Glutamatergic neuron (in vitro differentiated cells): ENCODE data around the gene PNMA1. TPM values are rescaled to one million over a fixed set of nuclear protein-coding genes. Genes with fewer than 3 reads are reported as not detected.

ENCODE experiments used
- DNase-seq: peaks from one replicate; pipeline ENCODE4 v3.0.0; 2022
- H3K27ac Mint-ChIP-seq: one replicate; pipeline ENCODE4 v1.8.0; 2020; ENCODE audit warnings: mild to moderate bottlenecking, mixed read lengths, inconsistent platforms; ENCODE audit not compliant: unreplicated experiment
- H3K27me3 Mint-ChIP-seq: one replicate; pipeline ENCODE4 v1.8.0; 2020; ENCODE audit warnings: mild to moderate bottlenecking, moderate library complexity, mixed read lengths, inconsistent platforms; ENCODE audit not compliant: unreplicated experiment
- H3K36me3 Mint-ChIP-seq: one replicate; pipeline ENCODE4 v1.8.0; 2020; ENCODE audit warnings: mild to moderate bottlenecking, mixed read lengths, inconsistent platforms; ENCODE audit not compliant: unreplicated experiment
- H3K4me1 Mint-ChIP-seq: one replicate; pipeline ENCODE4 v1.8.0; 2020; ENCODE audit warnings: mild to moderate bottlenecking, low read depth, mixed read lengths, inconsistent platforms; ENCODE audit not compliant: unreplicated experiment
- H3K4me3 Mint-ChIP-seq: one replicate; pipeline ENCODE4 v1.8.0; 2020; ENCODE audit warnings: mild to moderate bottlenecking, mixed read lengths, inconsistent platforms; ENCODE audit not compliant: unreplicated experiment
- H3K9me3 Mint-ChIP-seq: one replicate; pipeline ENCODE4 v1.8.0; 2020; ENCODE audit warnings: mild to moderate bottlenecking, moderate library complexity, mixed read lengths, inconsistent platforms; ENCODE audit not compliant: unreplicated experiment
- CTCF ChIP-seq: fragments of 200-600 bp; sonication (generic); IDR thresholded peaks from one replicate; pipeline ENCODE4 v1.5.0; 2021; ENCODE audit not compliant: partially characterized antibody, unreplicated experiment
- total RNA-seq: library from RNA; stranded (reverse); fragmentation: NEBNext Ultra II Directional; extraction: Animal tissue kit (Norgen Biotek cat#: 25700); gene quantifications from one replicate; pipeline ENCODE4 v1.2.1, GENCODE V29; 2021; ENCODE audit not compliant: unreplicated experiment

Gene PNMA1
- total RNA-seq, 1 donor from 2014 or later, result 145 TPM

- Mint-ChIP-seq H3K4me3 (peak overlapping the region; percentile 89), H3K4me1 (peaks cover 2% of the 10 kb centered on the region)
- TF ChIP-seq CTCF, result no peak
Observed at GRCh38 chr14:73760598-73761586, 46.7 kb upstream of the PNMA1 start.

GRCh38 chr14:73759714-73760597 lies 45.8 kb upstream of the PNMA1 start:
- H3K27ac Mint-ChIP-seq, result peak overlapping the region; percentile 75
- peak overlapping the region; percentile 89 for H3K4me3 Mint-ChIP-seq
- H3K9me3 Mint-ChIP-seq, result peaks cover 3% of the 10 kb centered on the region

More at GRCh38 chr14:73760598-73761586, 46.7 kb upstream of the PNMA1 start:
- H3K9me3 Mint-ChIP-seq, result peaks cover 3% of the 10 kb centered on the region
- H3K36me3 Mint-ChIP-seq, result no peaks in the 10 kb centered on the region
- peak overlapping the region; percentile 60 for H3K27ac Mint-ChIP-seq
- no peak for DNase-seq
- peaks cover 8% of the 10 kb centered on the region for H3K27me3 Mint-ChIP-seq

GRCh38 chr14:73759183-73759713 lies 45.1 kb upstream of the PNMA1 start:
- H3K27ac Mint-ChIP-seq, result no peak overlapping the region
- no peaks in the 10 kb centered on the region for H3K36me3 Mint-ChIP-seq
- DNase-seq, result peak; percentile 79
- H3K9me3 Mint-ChIP-seq, result peaks cover 6% of the 10 kb centered on the region
- H3K27me3 Mint-ChIP-seq, result peaks cover 8% of the 10 kb centered on the region
- peaks cover 17% of the 10 kb centered on the region for H3K4me1 Mint-ChIP-seq
- no peak for TF ChIP-seq CTCF
- H3K4me3 Mint-ChIP-seq, result peak overlapping the region; percentile 65

More at GRCh38 chr14:73759714-73760597, 45.8 kb upstream of the PNMA1 start:
- peak; percentile 92 for DNase-seq
- TF ChIP-seq CTCF, result peak; percentile 37
- H3K4me1 Mint-ChIP-seq, result peaks cover 10% of the 10 kb centered on the region
- no peaks in the 10 kb centered on the region for H3K36me3 Mint-ChIP-seq
- H3K27me3 Mint-ChIP-seq, result peaks cover 8% of the 10 kb centered on the region

- Mint-ChIP-seq H3K9me3 (peaks cover 8% of the 10 kb centered on the region), H3K36me3 (no peaks in the 10 kb centered on the region), H3K27me3 (peaks cover 8% of the 10 kb centered on the region), H3K27ac (no peak overlapping the region), H3K4me1 (peaks cover 19% of the 10 kb centered on the region), H3K4me3 (peak overlapping the region; percentile 76)
- DNase-seq, result peak; percentile 75
- peak; percentile 75 for TF ChIP-seq CTCF
Observed at GRCh38 chr14:73758392-73759182, 44.4 kb upstream of the PNMA1 start.
